ENCODE data around the gene NTNG2.
A peak's percentile ranks its signal among the peaks of the same experiment; 100 is the strongest.

The NTNG2 gene

DNA sequence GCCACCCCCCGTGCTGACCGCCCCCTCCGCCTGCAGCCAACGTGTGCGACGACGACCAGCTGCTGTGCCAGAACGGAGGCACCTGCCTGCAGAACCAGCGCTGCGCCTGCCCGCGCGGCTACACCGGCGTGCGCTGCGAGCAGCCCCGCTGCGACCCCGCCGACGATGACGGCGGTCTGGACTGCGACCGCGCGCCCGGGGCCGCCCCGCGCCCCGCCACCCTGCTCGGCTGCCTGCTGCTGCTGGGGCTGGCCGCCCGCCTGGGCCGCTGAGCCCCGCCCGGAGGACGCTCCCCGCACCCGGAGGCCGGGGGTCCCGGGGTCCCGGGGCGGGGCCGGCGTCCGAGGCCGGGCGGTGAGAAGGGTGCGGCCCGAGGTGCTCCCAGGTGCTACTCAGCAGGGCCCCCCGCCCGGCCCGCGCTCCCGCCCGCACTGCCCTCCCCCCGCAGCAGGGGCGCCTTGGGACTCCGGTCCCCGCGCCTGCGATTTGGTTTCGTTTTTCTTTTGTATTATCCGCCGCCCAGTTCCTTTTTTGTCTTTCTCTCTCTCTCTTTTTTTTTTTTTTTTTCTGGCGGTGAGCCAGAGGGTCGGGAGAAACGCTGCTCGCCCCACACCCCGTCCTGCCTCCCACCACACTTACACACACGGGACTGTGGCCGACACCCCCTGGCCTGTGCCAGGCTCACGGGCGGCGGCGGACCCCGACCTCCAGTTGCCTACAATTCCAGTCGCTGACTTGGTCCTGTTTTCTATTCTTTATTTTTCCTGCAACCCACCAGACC lies 80.2 kb downstream of the NTNG2 start:
- peak overlapping the region; percentile 61 for H2BK120ac ChIP-seq (ENCODE audit: low read depth, low read length)
- no peak for DNase-seq (ENCODE audit: low spot score)
- no peaks in the 10 kb centered on the region for H3K9me3 ChIP-seq (replicated peaks in 1 of 2; ENCODE audit: control insufficient read depth in 2 of 2, insufficient read depth in 1 of 2, low read depth in 1 of 2, low read length in 2 of 2)
- no peak overlapping the region for H4K91ac ChIP-seq (ENCODE audit: low read depth, low read length, poor library complexity)
- peaks cover 1% of the 10 kb centered on the region for H3K79me1 ChIP-seq (ENCODE audit: low read depth, low read length)
- H3K27me3 ChIP-seq (ENCODE audit: control insufficient read depth in 3 of 3, insufficient read depth in 3 of 3, low read depth in 1 of 3, low read length in 3 of 3), result peaks cover 0 to 95% (median 25%) of the 10 kb centered on the region in 3 experiments
- H2BK12ac ChIP-seq (ENCODE audit: low read length), result peak overlapping the region; percentile 41
- H3K18ac ChIP-seq (ENCODE audit: low read length), result peak overlapping the region; percentile 90
- no peak overlapping the region for H3K27ac ChIP-seq (replicated peaks; ENCODE audit: low read length)
- peak overlapping the region; percentile 78 for H2AFZ ChIP-seq (ENCODE audit: low read length)
- H3K4me1 ChIP-seq (ENCODE audit: control insufficient read depth in 2 of 2, insufficient read depth in 1 of 2, low read depth in 1 of 2, low read length in 2 of 2), result peaks cover 9 to 12% of the 10 kb centered on the region in 2 donors
- H3K4me2 ChIP-seq (ENCODE audit: insufficient read depth, low read length, poor library complexity, severe bottlenecking), result peak overlapping the region; percentile 97
- no peaks in the 10 kb centered on the region for H3K36me3 ChIP-seq (replicated peaks in 1 of 2; ENCODE audit: control insufficient read depth in 2 of 2, insufficient read depth in 2 of 2, low read length in 2 of 2)
- H2AK5ac ChIP-seq (ENCODE audit: low read depth, low read length), result no peak overlapping the region
- no CpG with 5 or more reads among the region's 81 CpGs for WGBS, 2 donors (ENCODE audit: extremely low coverage in 2 of 2, insufficient read length in 2 of 2, insufficient replicate concordance in 1 of 2)
- peak overlapping the region; percentile 47 to 83 for H3K4me3 ChIP-seq (ENCODE audit: low read length in 2 of 2)
- peak overlapping the region; percentile 91 for H3K23ac ChIP-seq (ENCODE audit: low read depth, low read length, poor library complexity)
- no peak overlapping the region for H3K4ac ChIP-seq (ENCODE audit: low read length)
- H2BK5ac ChIP-seq (ENCODE audit: low read length), result peak overlapping the region; percentile 66
- H4K8ac ChIP-seq (ENCODE audit: low read depth, low read length), result no peak overlapping the region
- H3K14ac ChIP-seq (ENCODE audit: low read length), result peak overlapping the region; percentile 56
- H2BK15ac ChIP-seq (ENCODE audit: low read length), result peak overlapping the region; percentile 94
- H3K9ac ChIP-seq (ENCODE audit: low read depth, low read length, poor library complexity), result peak overlapping the region; percentile 91

GRCh38 chr9:132242621-132243155 lies 80.8 kb downstream of the NTNG2 start:
- Histone ChIP-seq H3K4me1 (ENCODE audit: control insufficient read depth in 2 of 2, insufficient read depth in 1 of 2, low read depth in 1 of 2, low read length in 2 of 2) (peaks cover 9 to 12% of the 10 kb centered on the region in 2 donors), H3K23ac (ENCODE audit: low read depth, low read length, poor library complexity) (peak overlapping the region; percentile 44), H3K27ac (replicated peaks; ENCODE audit: low read length) (no peak overlapping the region), H3K4me2 (ENCODE audit: insufficient read depth, low read length, poor library complexity, severe bottlenecking) (peak overlapping the region; percentile 97), H4K91ac (ENCODE audit: low read depth, low read length, poor library complexity) (no peak overlapping the region), H3K14ac (ENCODE audit: low read length) (no peak overlapping the region), H3K4me3 (ENCODE audit: low read length in 2 of 2) (peak overlapping the region; percentile 47 to 83), H2BK120ac (ENCODE audit: low read depth, low read length) (no peak overlapping the region), H2AK5ac (ENCODE audit: low read depth, low read length) (peak overlapping the region; percentile 11), H2AFZ (ENCODE audit: low read length) (peak overlapping the region; percentile 78), H2BK5ac (ENCODE audit: low read length) (no peak overlapping the region), H3K36me3 (replicated peaks in 1 of 2; ENCODE audit: control insufficient read depth in 2 of 2, insufficient read depth in 2 of 2, low read length in 2 of 2) (no peaks in the 10 kb centered on the region), H2BK12ac (ENCODE audit: low read length) (no peak overlapping the region), H3K27me3 (ENCODE audit: control insufficient read depth in 3 of 3, insufficient read depth in 3 of 3, low read depth in 1 of 3, low read length in 3 of 3) (peaks cover 0 to 90% (median 25%) of the 10 kb centered on the region in 3 experiments), H3K4ac (ENCODE audit: low read length) (no peak overlapping the region), H3K9me3 (replicated peaks in 1 of 2; ENCODE audit: control insufficient read depth in 2 of 2, insufficient read depth in 1 of 2, low read depth in 1 of 2, low read length in 2 of 2) (no peaks in the 10 kb centered on the region), H4K8ac (ENCODE audit: low read depth, low read length) (no peak overlapping the region), H3K18ac (ENCODE audit: low read length) (no peak overlapping the region), H3K9ac (ENCODE audit: low read depth, low read length, poor library complexity) (peak overlapping the region; percentile 44), H2BK15ac (ENCODE audit: low read length) (peak overlapping the region; percentile 81), H3K79me1 (ENCODE audit: low read depth, low read length) (peaks cover 1% of the 10 kb centered on the region)
- no CpG with 5 or more reads among the region's 18 CpGs for WGBS, 2 donors (ENCODE audit: extremely low coverage in 2 of 2, insufficient read length in 2 of 2, insufficient replicate concordance in 1 of 2)
- DNase-seq (ENCODE audit: low spot score), result no peak

DNA sequence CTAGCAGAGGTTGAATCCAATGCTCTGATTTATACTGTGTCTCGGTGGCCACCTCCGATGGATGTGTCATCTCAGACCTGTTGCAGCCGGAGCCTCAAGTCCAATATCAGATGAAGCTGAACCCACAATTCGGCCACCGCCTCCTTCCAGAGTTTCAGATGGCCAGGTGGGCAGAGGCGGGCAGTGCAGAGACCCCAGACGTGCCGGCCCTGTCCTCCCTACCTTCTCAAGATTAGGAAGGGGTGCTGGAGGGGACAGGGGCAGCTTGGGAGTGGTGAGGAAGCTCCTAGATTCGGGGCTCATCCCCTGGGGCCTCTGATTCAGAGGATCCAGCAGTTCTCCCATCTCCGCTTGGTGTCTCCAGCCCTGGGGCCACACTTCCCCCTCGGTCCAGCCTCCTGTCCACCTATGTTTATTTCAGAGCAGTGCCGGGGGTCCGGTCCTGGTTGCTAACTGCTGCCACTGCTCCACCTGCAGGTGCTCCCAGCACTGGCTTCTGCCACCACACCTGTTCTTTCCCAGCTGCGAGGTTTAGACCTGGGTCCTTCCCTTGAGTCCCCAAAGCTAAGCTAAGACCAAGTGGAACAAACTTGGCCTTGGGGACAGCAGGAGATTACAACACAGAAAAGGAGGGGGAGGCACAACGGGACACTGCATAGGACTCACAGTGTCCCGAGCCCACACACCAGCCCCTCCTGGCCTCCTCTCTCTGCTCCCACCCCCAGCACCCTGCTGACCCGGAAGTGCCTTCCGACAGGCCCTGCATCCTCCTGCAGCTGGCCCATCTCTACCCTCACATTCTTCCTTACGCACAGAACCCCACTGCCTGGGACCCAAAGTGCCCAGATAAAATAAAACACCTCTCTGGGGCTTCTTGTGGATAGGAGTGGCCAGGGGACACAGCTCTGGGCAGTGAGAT lies 81.6 kb downstream of the NTNG2 start:
- Histone ChIP-seq H3K27me3 (ENCODE audit: control insufficient read depth in 3 of 3, insufficient read depth in 3 of 3, low read depth in 1 of 3, low read length in 3 of 3) (peaks cover 0 to 83% (median 25%) of the 10 kb centered on the region in 3 experiments), H3K36me3 (replicated peaks in 1 of 2; ENCODE audit: control insufficient read depth in 2 of 2, insufficient read depth in 2 of 2, low read length in 2 of 2) (no peaks in the 10 kb centered on the region), H3K79me1 (ENCODE audit: low read depth, low read length) (peaks cover 1% of the 10 kb centered on the region), H4K8ac (ENCODE audit: low read depth, low read length) (no peak overlapping the region), H2BK12ac (ENCODE audit: low read length) (no peak overlapping the region), H2BK15ac (ENCODE audit: low read length) (peak overlapping the region; percentile 81), H2AK5ac (ENCODE audit: low read depth, low read length) (peak overlapping the region; percentile 11), H3K4me1 (ENCODE audit: control insufficient read depth in 2 of 2, insufficient read depth in 1 of 2, low read depth in 1 of 2, low read length in 2 of 2) (peaks cover 9 to 12% of the 10 kb centered on the region in 2 donors), H2AFZ (ENCODE audit: low read length) (no peak overlapping the region), H3K27ac (replicated peaks; ENCODE audit: low read length) (no peak overlapping the region), H3K4me2 (ENCODE audit: insufficient read depth, low read length, poor library complexity, severe bottlenecking) (peak overlapping the region; percentile 11), H3K9ac (ENCODE audit: low read depth, low read length, poor library complexity) (no peak overlapping the region), H2BK5ac (ENCODE audit: low read length) (no peak overlapping the region), H3K4me3 (ENCODE audit: low read length in 2 of 2) (peak overlapping the region in 1 of 2 donors; percentile 29), H2BK120ac (ENCODE audit: low read depth, low read length) (no peak overlapping the region), H3K18ac (ENCODE audit: low read length) (peak overlapping the region; percentile 28), H3K14ac (ENCODE audit: low read length) (peak overlapping the region; percentile 6), H4K91ac (ENCODE audit: low read depth, low read length, poor library complexity) (no peak overlapping the region), H3K4ac (ENCODE audit: low read length) (no peak overlapping the region), H3K9me3 (replicated peaks in 1 of 2; ENCODE audit: control insufficient read depth in 2 of 2, insufficient read depth in 1 of 2, low read depth in 1 of 2, low read length in 2 of 2) (no peaks in the 10 kb centered on the region), H3K23ac (ENCODE audit: low read depth, low read length, poor library complexity) (peak overlapping the region; percentile 73)
- WGBS, 2 donors (ENCODE audit: extremely low coverage in 2 of 2, insufficient read length in 2 of 2, insufficient replicate concordance in 1 of 2), result no CpG with 5 or more reads among the region's 19 CpGs
- no peak for DNase-seq (ENCODE audit: low spot score)
